HG03571 (cell line): ENCODE measurements around the gene ARAP2.

Experiments used
- ATAC-seq: cut with Tn5 transposase; IDR thresholded peaks from one replicate; pipeline ENCODE4 v1.9.1; 2021; ENCODE audit not compliant: unreplicated experiment

The ARAP2 gene

DNA sequence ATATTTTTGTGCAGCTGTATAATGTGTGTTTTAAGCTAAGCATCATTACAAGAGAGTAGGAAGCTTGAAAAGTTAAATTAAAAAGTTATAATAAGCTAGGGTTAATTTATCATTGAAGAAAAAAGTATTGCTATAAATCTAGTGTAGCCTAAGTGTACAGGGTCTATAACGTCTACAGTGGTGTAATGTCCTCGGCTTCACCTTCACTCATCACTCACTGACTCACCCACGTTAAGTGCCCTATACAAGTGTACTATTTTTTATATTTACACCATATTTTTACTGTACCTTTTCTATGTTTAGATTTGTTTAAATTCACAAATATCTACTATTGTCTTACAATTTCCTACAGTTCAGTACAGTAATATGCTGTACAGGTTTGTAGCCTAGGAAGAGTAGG is 23.5 kb downstream of the ARAP2 start:
- no peak for ATAC-seq

DNA sequence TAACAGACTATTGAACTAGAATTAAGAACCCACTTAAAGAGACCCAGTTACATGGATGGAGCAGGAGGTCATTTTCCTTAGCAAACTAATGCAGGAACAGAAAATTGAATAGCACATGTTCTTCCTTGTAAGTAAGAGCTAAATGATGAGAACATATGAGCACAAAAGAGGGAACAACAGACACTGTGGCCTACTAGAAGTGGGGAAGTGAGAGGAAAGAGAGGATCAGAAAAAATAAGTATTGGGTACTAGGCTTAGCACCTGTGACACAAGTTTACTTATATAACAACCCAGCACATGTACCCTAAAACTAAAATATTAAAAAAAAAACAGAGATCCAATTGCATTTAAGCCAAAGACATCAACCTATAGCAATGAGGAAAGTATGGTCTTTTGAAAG is 26.2 kb downstream of the ARAP2 start:
- no peak for ATAC-seq

DNA sequence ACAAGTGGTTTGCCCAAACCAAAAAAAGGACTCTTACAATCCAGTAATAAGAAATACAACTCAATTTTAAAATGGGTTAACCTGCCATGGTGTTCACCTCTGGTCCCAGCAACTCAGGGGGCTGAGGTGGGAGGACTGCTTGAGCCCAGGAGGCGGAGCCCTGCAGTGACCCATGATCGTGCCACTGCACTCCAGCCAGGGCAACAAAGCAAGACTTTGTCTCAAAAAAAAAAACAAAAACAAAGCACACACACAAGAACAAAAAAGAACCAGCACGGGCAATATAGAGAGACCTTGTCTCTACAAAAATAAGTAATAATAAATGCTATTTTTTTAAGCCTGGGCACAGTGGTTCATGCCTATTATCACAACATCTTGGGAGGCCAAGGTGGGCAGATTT is 28.7 kb downstream of the ARAP2 start:
- no peak for ATAC-seq

- no peak for ATAC-seq
Observed at GRCh38 chr4:36214735-36215485, 29.4 kb downstream of the ARAP2 start.

GRCh38 chr4:36213977-36214376 is 30.3 kb downstream of the ARAP2 start:
- ATAC-seq = no peak

DNA sequence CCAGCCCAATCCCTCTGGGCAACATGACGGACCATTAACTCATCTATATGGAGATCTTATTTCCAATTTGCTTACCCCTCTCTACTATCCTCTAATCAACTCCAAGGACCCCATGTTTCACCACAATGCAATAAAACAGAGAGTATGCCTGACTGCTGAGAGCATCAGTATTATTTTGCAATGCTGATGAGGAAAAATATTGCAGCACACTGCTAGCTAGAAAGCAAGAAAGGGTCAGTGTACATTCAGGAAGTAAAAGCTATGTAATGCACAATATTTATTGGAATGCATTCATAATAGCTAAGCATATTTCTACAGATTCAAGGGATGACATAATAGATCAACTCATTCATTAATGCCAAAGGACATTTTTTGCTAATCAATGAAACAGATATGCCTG is 33.2 kb downstream of the ARAP2 start:
- no peak for ATAC-seq

- ATAC-seq = no peak
Observed at GRCh38 chr4:36209941-36210649, 34.2 kb downstream of the ARAP2 start.

DNA sequence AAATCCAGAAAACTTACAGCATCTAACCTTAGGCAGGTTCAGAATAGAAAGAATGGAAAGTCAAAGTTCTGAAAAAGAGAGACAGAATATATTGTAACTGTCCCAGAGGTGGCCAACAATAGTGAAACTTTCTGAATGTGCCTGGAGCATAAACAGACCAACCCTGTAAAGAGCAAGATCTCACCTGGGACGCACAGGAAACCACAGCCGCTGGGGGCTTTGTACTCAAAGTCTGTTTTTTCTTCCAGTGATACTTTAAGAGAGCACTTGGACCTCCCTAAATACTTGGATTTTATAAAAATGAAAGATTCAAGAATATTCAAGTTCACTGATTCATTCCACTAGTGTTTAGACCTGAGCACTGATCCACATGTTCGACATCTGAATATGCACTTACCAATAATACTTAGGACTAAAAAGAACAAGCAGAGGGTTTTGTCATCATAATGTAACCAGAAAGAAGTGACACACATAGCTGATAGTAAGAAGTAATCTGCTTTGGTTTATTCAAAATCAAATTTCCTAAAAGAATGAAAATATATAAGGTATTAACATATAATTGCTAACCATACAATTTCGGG is 35.3 kb downstream of the ARAP2 start:
- peak; percentile 86 for ATAC-seq

DNA sequence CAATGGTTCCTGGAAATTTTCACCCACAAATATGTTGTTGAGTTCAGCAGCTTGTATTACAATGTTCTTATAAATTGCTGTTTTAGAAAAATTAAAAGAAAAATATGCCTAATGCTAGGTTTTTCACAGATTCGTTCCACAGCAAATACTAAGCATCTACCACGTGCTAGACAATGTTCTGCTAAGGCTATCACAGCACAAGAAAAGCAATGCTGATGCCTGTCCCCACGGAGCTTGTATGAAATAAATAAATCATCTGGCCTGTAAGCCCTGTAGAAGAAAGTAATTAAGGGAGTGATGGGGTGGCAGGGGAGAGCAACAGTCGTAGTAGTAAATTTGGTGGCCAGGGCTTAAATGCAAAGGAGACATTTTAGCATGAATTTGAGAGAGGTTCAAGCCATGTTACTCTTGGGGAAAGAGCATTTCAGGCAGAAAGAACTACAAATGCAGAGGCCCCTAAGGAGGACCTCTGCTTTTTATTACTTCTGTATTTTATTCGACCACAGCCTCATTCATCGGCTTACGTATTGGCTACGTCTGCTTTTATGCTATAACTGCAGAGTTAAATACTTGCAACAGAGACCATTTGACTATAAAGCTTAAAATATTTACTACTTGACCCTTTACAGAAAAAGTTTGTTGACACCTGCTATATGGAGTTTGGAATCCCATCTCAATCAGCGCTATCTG is 36.3 kb downstream of the ARAP2 start:
- no peak for ATAC-seq

- no peak for ATAC-seq
Observed at GRCh38 chr4:36207367-36207766, 36.9 kb downstream of the ARAP2 start.

GRCh38 chr4:36206603-36207311 is 37.6 kb downstream of the ARAP2 start:
- no peak for ATAC-seq

- no peak for ATAC-seq
Observed at GRCh38 chr4:36206012-36206411, 38.3 kb downstream of the ARAP2 start.

DNA sequence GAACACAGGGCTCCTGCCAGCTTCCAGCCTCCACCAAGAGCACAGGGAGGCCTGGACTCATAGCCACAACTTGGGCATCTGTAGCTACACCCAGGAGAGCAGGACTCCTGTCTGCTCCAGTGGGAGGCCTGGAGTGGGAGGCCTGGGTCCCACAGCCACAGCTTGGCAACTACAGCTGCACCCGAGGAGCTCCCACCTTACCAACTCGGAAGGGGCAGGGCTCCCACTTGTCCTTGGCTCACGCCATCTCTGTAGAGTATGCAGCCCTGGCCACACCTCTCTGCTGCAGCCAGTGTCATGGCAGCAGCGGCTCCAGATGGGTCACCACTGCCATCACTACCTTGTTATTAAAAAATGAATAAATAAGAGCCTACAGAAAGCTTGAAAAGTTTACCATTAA is 45.5 kb downstream of the ARAP2 start:
- ATAC-seq = no peak

DNA sequence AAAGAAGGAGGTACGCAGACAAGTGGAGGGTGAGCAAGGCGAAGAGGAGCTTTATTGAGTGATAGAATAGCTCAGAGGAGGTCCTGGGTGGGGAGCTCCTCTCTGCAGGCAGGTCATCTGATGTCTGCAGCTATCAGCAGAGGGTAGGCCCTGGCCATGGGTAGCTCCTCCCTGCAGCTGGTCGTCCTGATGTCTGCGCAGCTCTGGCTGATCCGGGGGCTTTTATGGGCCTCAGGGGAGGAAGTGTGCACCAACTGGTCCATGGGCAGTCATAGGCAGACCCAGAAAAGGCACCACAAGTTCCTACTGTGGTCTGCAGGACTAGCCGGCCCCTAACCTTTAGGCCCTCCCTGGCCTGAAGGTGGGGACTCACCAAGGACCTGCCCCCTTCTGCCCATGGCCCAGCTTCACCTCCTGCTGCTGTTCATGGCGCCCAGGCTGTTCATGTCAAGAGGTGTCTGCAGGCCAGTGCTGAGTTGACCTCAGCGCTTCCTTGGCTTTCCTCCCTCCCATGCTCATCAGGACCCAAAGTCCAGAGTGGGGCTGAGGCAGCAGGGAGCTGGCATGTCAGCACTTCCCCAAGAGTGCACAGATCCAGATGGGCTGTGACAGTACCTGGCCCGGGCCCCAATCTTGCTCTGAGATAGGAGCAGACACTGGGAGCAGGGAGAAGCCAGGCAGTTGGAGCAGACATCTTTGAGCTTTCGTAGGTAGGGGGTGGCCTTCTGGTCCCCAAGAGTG is 46.1 kb downstream of the ARAP2 start:
- no peak for ATAC-seq

- ATAC-seq = no peak
Observed at GRCh38 chr4:36197501-36197900, 46.8 kb downstream of the ARAP2 start.

- no peak for ATAC-seq
Observed at GRCh38 chr4:36196145-36196913, 48.0 kb downstream of the ARAP2 start.

- ATAC-seq = no peak
Observed at GRCh38 chr4:36192922-36193321, 51.4 kb downstream of the ARAP2 start.

GRCh38 chr4:36189511-36190226 is 54.6 kb downstream of the ARAP2 start:
- peak; percentile 74 for ATAC-seq

DNA sequence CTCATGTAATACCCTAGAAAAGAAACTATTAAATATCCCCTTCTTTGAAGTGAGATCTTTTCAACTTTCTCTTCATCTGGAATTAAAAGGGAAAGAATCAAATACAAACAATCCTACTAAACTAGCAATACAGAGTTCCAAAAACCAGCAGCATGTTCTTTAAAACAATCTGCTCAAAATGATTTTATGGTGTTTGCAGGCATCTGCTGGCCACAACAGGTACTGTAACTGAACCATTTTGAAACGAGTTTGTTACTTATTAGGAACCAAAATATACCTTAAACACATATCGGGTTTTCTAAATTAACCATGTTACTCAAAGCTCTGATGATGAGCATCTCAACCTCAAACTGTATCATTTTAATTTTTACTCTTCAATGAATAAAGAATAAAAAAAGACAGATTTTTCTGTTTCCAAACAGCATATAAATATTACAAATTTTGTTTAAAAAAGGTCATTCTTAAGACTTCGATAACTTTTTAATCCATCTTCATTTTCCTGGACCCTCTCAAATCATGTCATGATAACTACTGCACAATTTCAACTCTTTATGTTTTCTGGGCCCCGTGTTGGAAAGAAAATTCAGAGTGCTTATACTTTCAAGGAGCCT is 56.5 kb downstream of the ARAP2 start:
- ATAC-seq = no peak
